Epithelial cell of esophagus (primary cell): ENCODE results near the gene SENP1.
A peak's percentile ranks its signal among the peaks of the same experiment; 100 is the strongest.

ENCODE experiments used
- DNase-seq: peaks from one replicate; pipeline ENCODE4 v3.0.0; 2010; ENCODE audit warnings: low read depth
- H3K4me3 ChIP-seq: 2 replicates; pipeline ENCODE4 v1.5.1; 2011; ENCODE audit warnings: mild to moderate bottlenecking, low read length, control low read depth
- CTCF ChIP-seq: IDR thresholded peaks from 2 replicates; pipeline ENCODE4 v1.5.1; 2011; ENCODE audit warnings: low read depth, mild to moderate bottlenecking, low read length, control low read depth, inconsistent platforms; ENCODE audit not compliant: insufficient read depth; ENCODE audit errors: missing control alignments

Gene SENP1

GRCh38 chr12:48039151-48039550 is 66.7 kb downstream of the SENP1 start:
- TF ChIP-seq CTCF: no peak
- no peak overlapping the region for H3K4me3 ChIP-seq
- no peak for DNase-seq

GRCh38 chr12:48038085-48038484 is 67.8 kb downstream of the SENP1 start:
- DNase-seq: no peak
- no peak for TF ChIP-seq CTCF
- H3K4me3 ChIP-seq: no peak overlapping the region

GRCh38 chr12:48037267-48037915 is 68.5 kb downstream of the SENP1 start:
- no peak for TF ChIP-seq CTCF
- DNase-seq: no peak
- H3K4me3 ChIP-seq: no peak overlapping the region

- H3K4me3 ChIP-seq: no peak overlapping the region
- TF ChIP-seq CTCF: no peak
- DNase-seq: no peak
Measured at GRCh38 chr12:48036818-48037217, 69.1 kb downstream of the SENP1 start.

GRCh38 chr12:48034835-48035805 is 70.8 kb downstream of the SENP1 start:
- TF ChIP-seq CTCF: no peak
- peak; percentile 54 for DNase-seq

GRCh38 chr12:48033451-48033850 is 72.4 kb downstream of the SENP1 start:
- DNase-seq: no peak
- no peak overlapping the region for H3K4me3 ChIP-seq
- TF ChIP-seq CTCF: no peak

More at GRCh38 chr12:48034835-48035805, 70.8 kb downstream of the SENP1 start:
- no peak overlapping the region for H3K4me3 ChIP-seq
